GM18505 (cell line): Measurements from ENCODE around the gene NIPBL.
A peak's percentile ranks its signal among the peaks of the same experiment; 100 is the strongest.

Experiments
- ATAC-seq: cut with Tn5 transposase; IDR thresholded peaks from one replicate; pipeline ENCODE4 v1.9.1; 2021; ENCODE audit not compliant: unreplicated experiment
- POLR2A ChIP-seq: IDR thresholded peaks from 4 replicates; pipeline ENCODE4 v1.6.1; 2011; ENCODE audit warnings: borderline replicate concordance; ENCODE audit not compliant: insufficient read depth, insufficient read length; ENCODE audit errors: extremely low read depth

Gene NIPBL

GRCh38 chr5:36861871-36862270, 14.7 kb upstream of the NIPBL start:
- no peak for TF ChIP-seq POLR2A

GRCh38 chr5:36870399-36871040, 6.0 kb upstream of the NIPBL start:
- ATAC-seq = peak; percentile 73
- no peak for TF ChIP-seq POLR2A

More at GRCh38 chr5:36861871-36862270, 14.7 kb upstream of the NIPBL start:
- ATAC-seq = no peak

- TF ChIP-seq POLR2A = no peak
Observed at GRCh38 chr5:36874465-36874864, 2.1 kb upstream of the NIPBL start.

GRCh38 chr5:36875051-36875789, 1.3 kb upstream of the NIPBL start:
- ATAC-seq = no peak
- peak; percentile 28 for TF ChIP-seq POLR2A

More at GRCh38 chr5:36874465-36874864, 2.1 kb upstream of the NIPBL start:
- no peak for ATAC-seq

GRCh38 chr5:36875790-36876298, 725 bp upstream of the NIPBL start:
- no peak for TF ChIP-seq POLR2A
- ATAC-seq = peak; percentile 56

GRCh38 chr5:36876965-36877666, 547 bp downstream of the NIPBL start:
- peak; percentile 16 for ATAC-seq
- no peak for TF ChIP-seq POLR2A

- no peak for TF ChIP-seq POLR2A
- no peak for ATAC-seq
Observed at GRCh38 chr5:36877667-36878391, 1.3 kb downstream of the NIPBL start.

- no peak for ATAC-seq
- no peak for TF ChIP-seq POLR2A
Observed at GRCh38 chr5:36878392-36879082, 2.0 kb downstream of the NIPBL start.

GRCh38 chr5:36879274-36880033, 2.9 kb downstream of the NIPBL start:
- ATAC-seq = no peak
- no peak for TF ChIP-seq POLR2A

- no peak for ATAC-seq
- TF ChIP-seq POLR2A = no peak
Observed at GRCh38 chr5:36880761-36881160, 4.2 kb downstream of the NIPBL start.

- no peak for TF ChIP-seq POLR2A
- no peak for ATAC-seq
Observed at GRCh38 chr5:36881304-36881703, 4.7 kb downstream of the NIPBL start.

- ATAC-seq = no peak
Observed at GRCh38 chr5:36881807-36882206, 5.2 kb downstream of the NIPBL start.

GRCh38 chr5:36882250-36882649, 5.7 kb downstream of the NIPBL start:
- TF ChIP-seq POLR2A = no peak
- peak; percentile 44 for ATAC-seq

More at GRCh38 chr5:36881807-36882206, 5.2 kb downstream of the NIPBL start:
- TF ChIP-seq POLR2A = no peak
